ENCODE results near the gene CDK3.
"Not testable (repeated sequence)": the region's sequence is repeated elsewhere in the genome, so short reads cannot be mapped to it uniquely, and the experiment has no call there.

The CDK3 gene

DNA sequence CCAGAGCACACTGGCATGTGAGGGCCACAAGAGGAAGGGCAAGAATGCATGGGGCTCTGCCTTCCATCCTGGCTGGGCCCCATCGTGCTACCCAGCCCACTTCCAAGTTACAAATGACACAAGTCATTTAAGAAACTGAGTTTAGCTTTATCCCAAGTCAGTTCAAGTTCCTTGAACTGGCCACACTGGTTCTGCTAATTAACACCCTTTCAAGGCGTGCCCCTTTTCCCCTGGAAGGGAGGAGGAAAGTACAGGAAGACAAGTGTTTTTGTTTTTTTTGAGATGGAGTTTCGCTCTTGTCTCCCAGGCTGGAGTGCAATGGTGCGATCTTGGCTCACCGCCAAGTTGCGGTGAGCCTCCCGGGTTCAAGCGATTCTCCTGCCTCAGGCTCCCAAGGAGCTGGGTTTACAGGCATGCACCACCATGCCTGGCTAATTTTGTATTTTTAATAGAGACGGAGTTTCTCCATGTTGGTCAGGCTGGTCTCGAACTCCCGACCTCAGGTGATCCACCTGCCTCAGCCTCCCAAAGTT is 43.9 kb downstream of the CDK3 start:
- not testable (repeated sequence) for DNase-seq

GRCh38 chr17:76046064-76046463 is 45.4 kb downstream of the CDK3 start:
- DNase-seq: no peak

GRCh38 chr17:76048025-76048605 is 47.5 kb downstream of the CDK3 start:
- no peak for DNase-seq

DNA sequence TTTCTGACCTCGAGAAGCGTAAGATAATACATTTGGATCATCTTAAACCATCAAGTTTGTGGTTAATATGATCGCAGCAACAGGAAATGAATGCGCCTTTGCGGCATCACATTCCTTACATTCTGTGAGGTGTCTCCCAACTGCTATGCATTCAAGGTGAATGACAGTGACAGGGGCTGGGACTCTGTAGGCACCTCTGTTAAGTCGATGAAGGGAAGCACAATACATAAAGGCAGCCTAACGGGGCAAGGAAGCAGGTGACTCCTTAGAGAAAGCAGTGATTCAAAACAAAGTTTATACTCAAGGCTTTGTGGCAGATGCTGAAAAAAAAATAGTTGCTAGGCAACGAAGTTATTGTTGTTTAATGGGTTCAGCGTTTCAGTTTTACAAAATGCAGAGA is 48.1 kb downstream of the CDK3 start:
- no peak for DNase-seq

DNA sequence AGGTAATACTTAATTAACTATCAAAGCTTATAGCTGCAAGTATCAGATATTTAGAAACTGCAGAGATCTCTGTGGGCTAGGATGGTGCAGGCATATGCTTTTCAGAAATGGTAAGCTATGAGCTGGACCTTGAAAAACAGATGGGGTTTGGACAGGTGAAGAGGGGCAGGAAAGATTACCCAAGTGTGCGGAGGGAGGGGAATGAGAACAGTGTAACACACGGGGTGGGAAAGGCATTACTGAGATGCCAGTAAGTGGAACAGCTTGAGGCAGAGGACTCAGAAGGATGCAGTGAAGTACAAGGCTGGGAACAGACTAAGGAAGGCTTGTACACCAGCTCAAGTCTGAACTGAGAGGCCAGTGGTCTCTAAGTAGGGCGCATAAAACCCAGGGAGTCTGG is 48.6 kb downstream of the CDK3 start:
- no peak for DNase-seq

GRCh38 chr17:76049836-76050537 is 49.3 kb downstream of the CDK3 start:
- DNase-seq: no peak

- DNase-seq: no peak
These were observed 50.1 kb downstream of the CDK3 start for GRCh38 chr17:76050538-76051467.

DNA sequence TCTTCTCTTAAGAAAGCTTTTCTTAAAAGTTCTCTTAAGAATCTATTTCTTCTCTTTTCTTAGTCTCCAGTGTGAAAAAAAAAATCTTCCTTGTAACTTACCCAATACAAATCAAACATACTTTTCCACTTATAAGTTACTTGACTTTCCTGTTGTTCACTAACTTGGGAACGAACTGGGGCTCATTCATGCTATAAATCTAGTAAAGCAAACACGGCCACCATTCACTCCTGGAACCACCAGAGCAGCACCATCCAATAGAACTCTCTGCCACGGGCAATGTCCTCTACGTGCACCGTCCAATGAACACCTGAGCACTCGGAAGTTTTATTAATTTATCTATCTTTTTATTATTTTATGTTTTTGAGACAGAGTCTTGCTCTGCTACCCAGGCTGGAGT is 50.9 kb downstream of the CDK3 start:
- no peak for DNase-seq

GRCh38 chr17:76053246-76054111 is 52.8 kb downstream of the CDK3 start:
- no peak for DNase-seq

- no peak for DNase-seq
These were observed 53.4 kb downstream of the CDK3 start for GRCh38 chr17:76054112-76054476.
